HEK293T (cell line): ENCODE data around the gene WDFY1.

Experiments
- CTCF ChIA-PET: fragments of 350-600 bp; formaldehyde crosslinking; extraction: SDS; loops from one replicate; lab custom pipeline; 2021; ENCODE audit warnings: antibody characterized with exemption, inconsistent platforms; lab: Yijun Ruan, JAX
- POLR2A ChIA-PET: fragments of 350-600 bp; formaldehyde crosslinking; extraction: SDS; loops from one replicate; lab custom pipeline; 2020; ENCODE audit warnings: antibody characterized with exemption, inconsistent platforms; lab: Yijun Ruan, JAX
- DNase-seq: peaks from one replicate; pipeline ENCODE4 v3.0.0; 2012; ENCODE audit warnings: mixed read lengths; ENCODE audit errors: extremely low spot score
- ARNT ChIP-seq: fragments of 450-650 bp; IDR thresholded peaks from 2 replicates; pipeline ENCODE4 v1.6.1; 2017; ENCODE audit warnings: mild to moderate bottlenecking
- BHLHE40 ChIP-seq: fragments of 450-650 bp; IDR thresholded peaks from 2 replicates; pipeline ENCODE4 v1.6.1; 2016; ENCODE audit warnings: mild to moderate bottlenecking, moderate library complexity, borderline replicate concordance
- CTBP1 ChIP-seq: fragments of 450-650 bp; IDR thresholded peaks from 2 replicates; pipeline ENCODE4 v1.6.1; 2016; ENCODE audit warnings: borderline replicate concordance
- ELF4 ChIP-seq: fragments of 450-650 bp; IDR thresholded peaks from 2 replicates; pipeline ENCODE4 v1.6.1; 2017; ENCODE audit warnings: antibody characterized with exemption
- FOXA1 ChIP-seq: fragments of 450-650 bp; IDR thresholded peaks from 2 replicates; pipeline ENCODE4 v1.6.1; 2016; ENCODE audit warnings: mild to moderate bottlenecking
- FOXK2 ChIP-seq: fragments of 450-650 bp; IDR thresholded peaks from 2 replicates; pipeline ENCODE4 v1.6.1; 2016; ENCODE audit warnings: mild to moderate bottlenecking
- FOXM1 ChIP-seq: fragments of 450-650 bp; IDR thresholded peaks from 2 replicates; pipeline ENCODE4 v1.6.1; 2017; ENCODE audit warnings: mild to moderate bottlenecking, borderline replicate concordance
- HDGF ChIP-seq: fragments of 450-650 bp; IDR thresholded peaks from 2 replicates; pipeline ENCODE4 v1.6.1; 2017; ENCODE audit warnings: antibody characterized with exemption, borderline replicate concordance
- L3MBTL2 ChIP-seq: fragments of 450-650 bp; conservative IDR thresholded peaks from 2 replicates; pipeline ENCODE4 v1.6.1; 2016; ENCODE audit warnings: mild to moderate bottlenecking
- LEF1 ChIP-seq: fragments of 450-650 bp; IDR thresholded peaks from 2 replicates; pipeline ENCODE4 v1.6.1; 2017; ENCODE audit warnings: mild to moderate bottlenecking, borderline replicate concordance
- NFRKB ChIP-seq: fragments of 450-650 bp; IDR thresholded peaks from 2 replicates; pipeline ENCODE4 v1.6.1; 2016; ENCODE audit warnings: mild to moderate bottlenecking, moderate library complexity
- SP1 ChIP-seq: fragments of 450-650 bp; IDR thresholded peaks from 2 replicates; pipeline ENCODE4 v1.6.1; 2017
- SUZ12 ChIP-seq: fragments of 450-650 bp; IDR thresholded peaks from 2 replicates; pipeline ENCODE4 v1.6.1; 2016; ENCODE audit warnings: mild to moderate bottlenecking
- TARDBP ChIP-seq: fragments of 450-650 bp; IDR thresholded peaks from 2 replicates; pipeline ENCODE4 v1.6.1; 2016
- ZNF384 ChIP-seq: fragments of 450-650 bp; IDR thresholded peaks from 2 replicates; pipeline ENCODE4 v1.6.1; 2016
- TF ChIP-seq, protein P1 (sequence below): fragments of 450-650 bp; IDR thresholded peaks from 2 replicates; pipeline ENCODE4 v1.6.1; 2016

Gene WDFY1

DNA sequence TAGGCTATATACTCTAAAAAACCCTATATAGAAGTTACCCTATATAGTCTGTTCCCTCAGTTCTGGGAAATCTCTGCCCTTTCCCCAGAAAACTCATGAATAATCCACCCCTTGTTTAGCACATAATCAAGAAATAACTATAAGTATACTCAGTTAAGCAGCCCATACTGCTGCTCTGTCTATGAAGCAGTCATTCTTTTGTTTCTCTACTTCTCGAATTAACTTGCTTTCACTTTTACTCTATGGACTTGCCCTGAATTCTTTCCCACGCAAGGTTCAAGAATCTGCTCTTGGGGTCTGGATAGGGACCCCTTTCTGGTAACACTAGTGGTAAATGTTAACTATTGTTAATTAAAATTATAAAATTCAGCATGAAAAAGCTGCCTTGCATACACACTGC lies 90.4 kb downstream of the WDFY1 start:
- no peak for DNase-seq
- ChIA-PET CTCF (no interaction called here), POLR2A (no interaction called here)
- TF ChIP-seq ARNT (no peak), FOXA1 (no peak), L3MBTL2 (no peak), ELF4 (no peak), HDGF (no peak), FOXM1 (no peak), CTBP1 (no peak), LEF1 (no peak), BHLHE40 (no peak), SP1 (no peak), SUZ12 (no peak), TARDBP (no peak), ZNF384 (no peak), NFRKB (no peak), FOXK2 (no peak)
- TF ChIP-seq, protein P1, sequence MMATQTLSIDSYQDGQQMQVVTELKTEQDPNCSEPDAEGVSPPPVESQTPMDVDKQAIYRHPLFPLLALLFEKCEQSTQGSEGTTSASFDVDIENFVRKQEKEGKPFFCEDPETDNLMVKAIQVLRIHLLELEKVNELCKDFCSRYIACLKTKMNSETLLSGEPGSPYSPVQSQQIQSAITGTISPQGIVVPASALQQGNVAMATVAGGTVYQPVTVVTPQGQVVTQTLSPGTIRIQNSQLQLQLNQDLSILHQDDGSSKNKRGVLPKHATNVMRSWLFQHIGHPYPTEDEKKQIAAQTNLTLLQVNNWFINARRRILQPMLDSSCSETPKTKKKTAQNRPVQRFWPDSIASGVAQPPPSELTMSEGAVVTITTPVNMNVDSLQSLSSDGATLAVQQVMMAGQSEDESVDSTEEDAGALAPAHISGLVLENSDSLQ: no peak

DNA sequence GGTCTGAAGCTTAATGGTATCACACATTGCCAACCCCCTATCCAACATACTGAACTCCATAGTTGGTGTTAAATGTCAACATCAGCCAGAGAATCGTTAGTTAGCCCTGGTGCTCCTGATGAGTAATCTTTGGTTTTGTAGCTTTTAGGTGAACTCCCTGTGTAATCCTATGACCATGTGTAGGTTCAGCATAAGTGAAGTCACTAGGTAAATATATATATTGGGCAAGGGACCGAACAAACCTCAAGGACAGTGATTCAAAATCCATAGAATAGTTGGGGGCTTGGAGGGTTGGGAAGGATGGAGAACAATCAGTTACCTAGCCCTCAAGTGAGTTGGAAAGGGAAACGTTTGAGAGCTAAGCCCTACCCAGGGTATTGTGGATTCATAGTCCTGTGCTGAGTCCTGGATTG lies 91.7 kb downstream of the WDFY1 start:
- ChIA-PET POLR2A (no interaction called here), CTCF (interaction anchor here (1.1 kb wide), 1 partner anchor 56 kb away, joined by 3 read pairs; no protein-coding TSS in a partner anchor)
- TF ChIP-seq L3MBTL2: no peak
- TF ChIP-seq FOXM1: no peak
- no peak for TF ChIP-seq ZNF384
- no peak for TF ChIP-seq ELF4
- no peak for TF ChIP-seq NFRKB
- no peak for DNase-seq

DNA sequence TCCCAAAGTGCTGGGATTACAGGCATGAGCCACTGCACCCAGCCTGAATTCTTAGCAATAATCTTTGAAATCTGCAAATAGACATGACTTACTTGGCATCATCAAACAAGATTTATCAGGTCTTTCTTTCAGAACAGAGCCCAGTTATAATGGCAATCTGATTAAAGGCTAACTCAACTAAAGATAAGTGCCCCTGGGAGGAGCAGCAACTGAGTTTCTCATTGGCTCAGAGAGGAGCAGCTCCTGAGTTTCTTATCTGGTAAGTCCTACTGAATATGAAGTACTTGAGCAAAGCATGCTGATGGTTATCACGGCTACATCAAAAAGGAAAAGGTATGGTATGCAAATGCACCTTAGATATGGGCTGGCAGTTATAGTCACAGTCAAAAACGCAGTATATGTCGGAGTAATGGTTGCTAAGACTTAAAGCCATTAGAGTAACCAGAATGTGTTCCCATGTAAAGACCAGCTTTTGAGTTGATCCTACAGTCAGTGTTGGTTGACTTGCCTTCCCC lies 92.8 kb downstream of the WDFY1 start:
- no peak for TF ChIP-seq CTBP1
- TF ChIP-seq TARDBP: no peak
- no peak for TF ChIP-seq LEF1
- no peak for TF ChIP-seq HDGF
- no peak for TF ChIP-seq FOXA1
- no peak for TF ChIP-seq ARNT
- no peak for TF ChIP-seq FOXK2
- TF ChIP-seq FOXM1: no peak
- no peak for DNase-seq
- ChIA-PET CTCF (no interaction called here), POLR2A (no interaction called here)

DNA sequence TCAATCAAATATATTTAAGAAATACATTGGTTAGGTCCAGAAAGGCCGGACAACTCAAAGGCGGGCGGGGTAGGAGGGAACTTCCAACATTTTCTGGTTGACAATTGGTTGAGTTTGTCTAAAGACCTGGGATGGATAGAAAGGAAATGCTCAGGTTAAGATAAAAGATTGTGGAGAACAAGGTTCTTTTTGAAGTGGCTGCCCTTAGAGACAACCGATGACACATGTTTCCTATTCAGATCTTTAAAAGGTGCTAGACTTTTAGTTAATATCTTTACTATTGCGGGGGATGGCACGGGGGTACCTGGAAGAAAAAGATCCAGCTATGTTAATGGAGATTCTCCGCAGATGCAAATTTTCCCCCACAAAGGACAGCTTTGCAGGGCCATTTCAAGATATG lies 97.7 kb downstream of the WDFY1 start:
- ChIA-PET POLR2A (no interaction called here), CTCF (no interaction called here)
- TF ChIP-seq FOXM1 (no peak), NFRKB (no peak), LEF1 (no peak), ELF4 (no peak), FOXA1 (no peak), L3MBTL2 (no peak), SUZ12 (no peak), TARDBP (no peak)
- TF ChIP-seq, protein P1: no peak
- DNase-seq: no peak

DNA sequence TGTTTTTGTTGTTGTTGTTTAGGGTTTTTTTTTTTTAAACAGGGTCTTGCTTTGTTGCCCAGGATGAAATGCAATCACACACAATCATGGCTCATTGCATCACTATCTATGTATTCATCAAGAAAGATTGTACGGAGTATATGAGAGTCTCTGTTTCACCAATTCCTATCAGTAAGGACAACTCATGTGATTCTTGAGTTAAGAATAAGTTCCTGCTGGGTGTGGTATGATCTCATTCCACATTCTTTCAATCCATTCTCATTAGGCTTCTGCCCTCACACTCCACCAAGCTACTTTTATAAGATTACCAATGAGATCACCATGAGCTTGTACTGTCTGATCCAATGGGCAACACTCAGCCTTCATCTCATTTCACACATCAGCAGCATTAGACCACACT lies 98.6 kb downstream of the WDFY1 start:
- no peak for TF ChIP-seq FOXM1
- TF ChIP-seq ZNF384: no peak
- no peak for TF ChIP-seq HDGF
- no peak for TF ChIP-seq TARDBP
- no peak for TF ChIP-seq ELF4
- no peak for TF ChIP-seq L3MBTL2
- no peak for TF ChIP-seq SUZ12
- TF ChIP-seq BHLHE40: no peak
- no peak for TF ChIP-seq CTBP1
- TF ChIP-seq, protein P1: no peak
- no peak for TF ChIP-seq NFRKB
- no peak for TF ChIP-seq FOXK2
- no peak for TF ChIP-seq FOXA1
- no peak for TF ChIP-seq LEF1
- TF ChIP-seq SP1: no peak
- no peak for TF ChIP-seq ARNT
- ChIA-PET CTCF (no interaction called here), POLR2A (interaction anchor here (0.6 to 0.7 kb wide), 2 partner anchors 8 to 23 kb away, joined by 3 read pairs; no protein-coding TSS in a partner anchor)
- DNase-seq: no peak

DNA sequence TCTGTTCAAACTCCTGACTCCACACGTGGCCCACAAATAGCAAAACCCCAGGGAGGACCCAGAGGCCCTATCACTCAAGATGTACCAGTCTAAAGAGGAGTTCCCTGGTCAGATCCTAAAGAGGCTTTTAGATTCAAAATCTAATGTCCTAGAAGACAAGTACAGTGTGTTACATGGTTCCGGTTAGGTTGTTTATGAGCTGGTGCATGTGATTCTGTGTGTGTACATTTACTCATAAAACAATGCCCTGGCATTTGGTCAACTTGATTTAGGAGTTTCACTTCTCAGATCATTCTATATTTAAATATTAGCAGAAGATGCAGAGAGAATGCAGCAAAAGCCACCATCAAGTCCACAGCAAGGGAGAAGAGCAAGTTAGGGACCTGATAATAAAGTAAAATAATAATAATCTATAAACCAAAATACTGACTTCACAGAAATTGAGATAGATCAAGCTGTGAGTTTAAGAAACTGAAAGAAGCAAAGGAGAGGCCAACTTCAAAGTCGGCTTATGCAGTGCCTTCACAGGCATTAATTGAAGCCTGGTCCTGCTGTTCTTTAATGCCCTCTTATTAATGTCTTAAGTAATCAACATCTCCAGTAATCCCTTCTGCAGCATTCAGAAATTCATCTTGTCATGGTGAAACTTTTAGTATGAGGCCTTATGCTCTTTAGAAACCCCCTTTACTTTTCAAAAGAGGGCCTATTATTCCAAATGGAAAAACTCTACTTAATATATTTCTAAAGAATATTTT lies 103.5 kb downstream of the WDFY1 start:
- ChIA-PET POLR2A (no interaction called here), CTCF (no interaction called here)
- TF ChIP-seq SUZ12: no peak
- no peak for TF ChIP-seq CTBP1
- no peak for TF ChIP-seq BHLHE40
- no peak for TF ChIP-seq TARDBP
- TF ChIP-seq SP1: no peak
- TF ChIP-seq NFRKB: no peak
- no peak for TF ChIP-seq ARNT
- no peak for TF ChIP-seq L3MBTL2
- no peak for TF ChIP-seq FOXM1
- no peak for TF ChIP-seq ELF4
- TF ChIP-seq LEF1: no peak
- no peak for TF ChIP-seq FOXA1
- TF ChIP-seq ZNF384: no peak
- no peak for DNase-seq
